ENCODE results near the gene LRRC34.

LRRC34 gene

DNA sequence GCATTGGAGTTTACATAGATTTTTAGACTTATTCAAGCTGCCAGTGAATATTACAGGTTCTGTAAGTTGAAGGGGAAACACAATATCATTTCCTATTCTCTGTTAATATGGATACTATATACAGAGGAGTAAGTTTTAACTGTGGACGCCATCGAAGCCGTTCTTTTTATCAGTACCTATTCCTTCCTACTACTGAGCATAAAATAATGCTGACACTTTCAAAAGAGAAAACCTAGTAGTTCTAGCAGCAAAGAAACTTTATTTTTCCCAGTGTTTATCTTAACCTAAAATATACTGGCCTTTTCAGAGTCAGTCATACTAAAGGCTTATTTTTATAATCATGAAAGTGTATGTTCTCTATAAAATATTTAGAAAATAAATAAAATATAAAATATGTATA is 42.8 kb upstream of the LRRC34 start:
- Histone ChIP-seq H3K27ac (replicated peaks) (no peak overlapping the region), H3K27me3 (ENCODE audit: insufficient read depth, poor library complexity, severe bottlenecking) (no peaks in the 10 kb centered on the region), H3K4me3 (replicated peaks; ENCODE audit: insufficient read depth, low read length) (no peak overlapping the region)
- TF ChIP-seq GABPA (IDR thresholded peaks at IDR 0.05; ENCODE audit: low read depth) (no peak), POLR2AphosphoS5 (IDR thresholded peaks at IDR 0.05; ENCODE audit: low read depth) (no peak), SPI1 (IDR thresholded peaks at IDR 0.05; ENCODE audit: borderline replicate concordance, low read depth) (no peak)
- TF ChIP-seq, protein P1, sequence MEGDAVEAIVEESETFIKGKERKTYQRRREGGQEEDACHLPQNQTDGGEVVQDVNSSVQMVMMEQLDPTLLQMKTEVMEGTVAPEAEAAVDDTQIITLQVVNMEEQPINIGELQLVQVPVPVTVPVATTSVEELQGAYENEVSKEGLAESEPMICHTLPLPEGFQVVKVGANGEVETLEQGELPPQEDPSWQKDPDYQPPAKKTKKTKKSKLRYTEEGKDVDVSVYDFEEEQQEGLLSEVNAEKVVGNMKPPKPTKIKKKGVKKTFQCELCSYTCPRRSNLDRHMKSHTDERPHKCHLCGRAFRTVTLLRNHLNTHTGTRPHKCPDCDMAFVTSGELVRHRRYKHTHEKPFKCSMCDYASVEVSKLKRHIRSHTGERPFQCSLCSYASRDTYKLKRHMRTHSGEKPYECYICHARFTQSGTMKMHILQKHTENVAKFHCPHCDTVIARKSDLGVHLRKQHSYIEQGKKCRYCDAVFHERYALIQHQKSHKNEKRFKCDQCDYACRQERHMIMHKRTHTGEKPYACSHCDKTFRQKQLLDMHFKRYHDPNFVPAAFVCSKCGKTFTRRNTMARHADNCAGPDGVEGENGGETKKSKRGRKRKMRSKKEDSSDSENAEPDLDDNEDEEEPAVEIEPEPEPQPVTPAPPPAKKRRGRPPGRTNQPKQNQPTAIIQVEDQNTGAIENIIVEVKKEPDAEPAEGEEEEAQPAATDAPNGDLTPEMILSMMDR (IDR thresholded peaks at IDR 0.05; ENCODE audit: insufficient read depth, low read length): no peak
- TF ChIP-seq, protein P2, sequence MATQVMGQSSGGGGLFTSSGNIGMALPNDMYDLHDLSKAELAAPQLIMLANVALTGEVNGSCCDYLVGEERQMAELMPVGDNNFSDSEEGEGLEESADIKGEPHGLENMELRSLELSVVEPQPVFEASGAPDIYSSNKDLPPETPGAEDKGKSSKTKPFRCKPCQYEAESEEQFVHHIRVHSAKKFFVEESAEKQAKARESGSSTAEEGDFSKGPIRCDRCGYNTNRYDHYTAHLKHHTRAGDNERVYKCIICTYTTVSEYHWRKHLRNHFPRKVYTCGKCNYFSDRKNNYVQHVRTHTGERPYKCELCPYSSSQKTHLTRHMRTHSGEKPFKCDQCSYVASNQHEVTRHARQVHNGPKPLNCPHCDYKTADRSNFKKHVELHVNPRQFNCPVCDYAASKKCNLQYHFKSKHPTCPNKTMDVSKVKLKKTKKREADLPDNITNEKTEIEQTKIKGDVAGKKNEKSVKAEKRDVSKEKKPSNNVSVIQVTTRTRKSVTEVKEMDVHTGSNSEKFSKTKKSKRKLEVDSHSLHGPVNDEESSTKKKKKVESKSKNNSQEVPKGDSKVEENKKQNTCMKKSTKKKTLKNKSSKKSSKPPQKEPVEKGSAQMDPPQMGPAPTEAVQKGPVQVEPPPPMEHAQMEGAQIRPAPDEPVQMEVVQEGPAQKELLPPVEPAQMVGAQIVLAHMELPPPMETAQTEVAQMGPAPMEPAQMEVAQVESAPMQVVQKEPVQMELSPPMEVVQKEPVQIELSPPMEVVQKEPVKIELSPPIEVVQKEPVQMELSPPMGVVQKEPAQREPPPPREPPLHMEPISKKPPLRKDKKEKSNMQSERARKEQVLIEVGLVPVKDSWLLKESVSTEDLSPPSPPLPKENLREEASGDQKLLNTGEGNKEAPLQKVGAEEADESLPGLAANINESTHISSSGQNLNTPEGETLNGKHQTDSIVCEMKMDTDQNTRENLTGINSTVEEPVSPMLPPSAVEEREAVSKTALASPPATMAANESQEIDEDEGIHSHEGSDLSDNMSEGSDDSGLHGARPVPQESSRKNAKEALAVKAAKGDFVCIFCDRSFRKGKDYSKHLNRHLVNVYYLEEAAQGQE (IDR thresholded peaks at IDR 0.05; ENCODE audit: insufficient replicate concordance, low read depth): no peak
- no peak for DNase-seq (ENCODE audit: low read depth in 1 of 2, low spot score in 1 of 2)

DNA sequence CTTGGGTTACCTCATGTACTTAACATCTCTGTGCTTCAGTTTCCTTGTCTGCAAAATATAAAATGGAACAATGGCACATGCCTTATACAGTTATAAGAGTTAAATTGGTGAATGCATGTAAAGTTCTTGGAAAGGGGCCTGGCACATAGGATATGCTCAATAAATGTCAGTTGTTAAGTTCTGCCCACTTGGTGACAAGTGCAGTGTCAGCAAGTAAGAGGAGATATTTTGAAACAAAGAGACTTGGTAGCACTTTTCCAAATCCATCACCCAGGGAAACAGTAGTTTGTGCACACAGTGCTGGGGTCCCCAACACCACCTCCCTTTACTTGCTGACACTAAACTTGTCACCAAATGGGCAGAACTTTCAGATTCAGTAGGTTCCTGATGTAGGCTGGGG is 37.9 kb upstream of the LRRC34 start:
- Histone ChIP-seq H3K27ac (replicated peaks) (no peak overlapping the region), H3K4me3 (replicated peaks; ENCODE audit: insufficient read depth, low read length) (no peak overlapping the region), H3K27me3 (ENCODE audit: insufficient read depth, poor library complexity, severe bottlenecking) (no peaks in the 10 kb centered on the region)
- DNase-seq (ENCODE audit: low read depth in 1 of 2, low spot score in 1 of 2): no peak
- TF ChIP-seq, protein P2 (IDR thresholded peaks at IDR 0.05; ENCODE audit: insufficient replicate concordance, low read depth): no peak
- TF ChIP-seq GABPA (IDR thresholded peaks at IDR 0.05; ENCODE audit: low read depth) (no peak), POLR2AphosphoS5 (IDR thresholded peaks at IDR 0.05; ENCODE audit: low read depth) (no peak), SPI1 (IDR thresholded peaks at IDR 0.05; ENCODE audit: borderline replicate concordance, low read depth) (no peak)
- TF ChIP-seq, protein P1 (IDR thresholded peaks at IDR 0.05; ENCODE audit: insufficient read depth, low read length): no peak

DNA sequence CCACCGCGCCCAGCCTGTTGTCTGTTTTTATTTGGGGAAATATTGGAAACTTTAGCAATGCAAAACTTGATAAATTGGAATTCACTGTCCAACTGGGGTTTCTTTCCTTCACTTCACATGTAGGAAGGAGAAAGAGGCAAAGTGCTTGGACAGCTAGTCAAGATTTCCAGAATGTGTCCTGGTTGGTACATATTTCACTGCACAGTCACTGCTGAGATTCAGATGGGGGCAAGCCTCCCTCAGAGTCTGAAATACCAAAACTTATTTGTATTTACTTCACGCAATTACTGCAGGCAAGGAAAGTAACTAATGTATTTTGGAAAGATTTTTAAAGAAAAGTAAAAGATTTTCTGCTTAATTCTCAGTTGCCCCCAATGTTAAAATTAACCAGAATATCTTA is 36.0 kb upstream of the LRRC34 start:
- TF ChIP-seq, protein P2 (IDR thresholded peaks at IDR 0.05; ENCODE audit: insufficient replicate concordance, low read depth): no peak
- TF ChIP-seq POLR2AphosphoS5 (IDR thresholded peaks at IDR 0.05; ENCODE audit: low read depth): no peak
- TF ChIP-seq, protein P1 (IDR thresholded peaks at IDR 0.05; ENCODE audit: insufficient read depth, low read length): no peak
- no peak for TF ChIP-seq GABPA (IDR thresholded peaks at IDR 0.05; ENCODE audit: low read depth)
- TF ChIP-seq SPI1 (IDR thresholded peaks at IDR 0.05; ENCODE audit: borderline replicate concordance, low read depth): no peak
- Histone ChIP-seq H3K27ac (replicated peaks) (no peak overlapping the region), H3K27me3 (ENCODE audit: insufficient read depth, poor library complexity, severe bottlenecking) (no peaks in the 10 kb centered on the region), H3K4me3 (replicated peaks; ENCODE audit: insufficient read depth, low read length) (no peak overlapping the region)
- no peak for DNase-seq (ENCODE audit: low read depth in 1 of 2, low spot score in 1 of 2)
